ENCODE measurements around the gene PNPLA5. TPM values are rescaled to one million over a fixed set of nuclear protein-coding genes. Genes with fewer than 3 reads are reported as not detected.

PNPLA5 gene
- total RNA-seq, 1 donor from 2014 or later: not detected

- H3K9me3 Mint-ChIP-seq: no peaks in the 10 kb centered on the region
- no peaks in the 10 kb centered on the region for H3K4me1 Mint-ChIP-seq (ENCODE audit: low read depth)
- H3K4me3 Mint-ChIP-seq (ENCODE audit: low read depth): no peak overlapping the region
- intact Hi-C loops (cut with micrococcal nuclease): no loop called here
- peaks cover 21% of the 10 kb centered on the region for H3K27me3 Mint-ChIP-seq (ENCODE audit: low read depth)
- no peak for DNase-seq (ENCODE audit: low spot score)
- H3K36me3 Mint-ChIP-seq (ENCODE audit: low read depth): no peaks in the 10 kb centered on the region
- H3K27ac Mint-ChIP-seq: no peak overlapping the region
Observed at GRCh38 chr22:43862882-43863202, 29.0 kb downstream of the PNPLA5 start.

DNA sequence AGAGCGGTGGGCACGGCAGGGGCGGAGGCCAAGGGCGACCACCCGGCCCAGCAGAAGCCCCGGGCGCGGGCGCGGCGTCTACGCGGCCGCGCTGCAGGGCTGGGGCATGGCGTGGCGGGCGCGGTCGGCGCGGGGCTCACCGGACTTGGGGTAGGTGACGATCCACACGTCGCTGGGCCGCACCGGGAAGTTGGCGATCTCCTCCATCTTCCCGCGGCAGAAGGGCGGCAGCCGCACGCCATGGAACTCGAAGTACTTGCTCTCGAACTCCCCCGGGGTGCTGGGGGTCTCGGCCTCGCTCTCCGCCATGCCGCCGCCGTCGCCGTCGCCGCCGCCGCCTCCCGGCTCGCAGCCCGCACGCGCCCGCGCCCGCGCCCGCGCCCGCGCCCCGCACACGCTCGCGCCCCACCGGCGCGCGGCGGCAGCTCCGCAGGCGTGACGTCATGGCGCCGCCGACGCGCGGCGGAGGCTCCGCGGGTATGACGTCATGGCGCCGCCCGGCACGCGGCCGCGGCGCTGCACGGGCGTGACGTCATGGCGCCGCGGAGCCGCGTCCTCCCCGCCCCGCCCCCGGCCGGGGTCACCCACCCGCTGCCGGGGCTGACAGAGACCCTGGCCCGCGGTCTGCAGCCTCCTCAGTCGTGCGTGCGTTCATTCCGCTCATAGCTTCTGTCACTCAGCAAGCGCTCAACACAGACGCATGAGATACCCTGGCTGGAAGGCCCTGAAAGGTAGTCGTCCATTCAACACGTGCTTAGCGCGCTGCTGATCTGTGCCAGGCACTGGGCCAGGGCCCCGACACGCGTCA is 29.5 kb downstream of the PNPLA5 start, which contains the start of gene SULT4A1:
TSS of gene SULT4A1 (minus strand) at position 440 of the 808 bp plus-strand sequence. CDS start at position 309, 131 bp downstream.
- Mint-ChIP-seq H3K9me3 (no peaks in the 10 kb centered on the region), H3K36me3 (ENCODE audit: low read depth) (no peaks in the 10 kb centered on the region), H3K27me3 (ENCODE audit: low read depth) (peaks cover 21% of the 10 kb centered on the region), H3K27ac (no peak within 1 kb of the TSS), H3K4me3 (ENCODE audit: low read depth) (no peak within 1 kb of the TSS), H3K4me1 (ENCODE audit: low read depth) (no peaks in the 10 kb centered on the region)
- DNase-seq (ENCODE audit: low spot score): no peak
- intact Hi-C loops (cut with micrococcal nuclease): no loop called here

GRCh38 chr22:43861529-43861928 is 30.3 kb downstream of the PNPLA5 start:
- DNase-seq (ENCODE audit: low spot score): no peak
- Mint-ChIP-seq H3K4me3 (ENCODE audit: low read depth) (no peak overlapping the region), H3K27me3 (ENCODE audit: low read depth) (peaks cover 21% of the 10 kb centered on the region), H3K4me1 (ENCODE audit: low read depth) (no peaks in the 10 kb centered on the region), H3K27ac (no peak overlapping the region), H3K9me3 (no peaks in the 10 kb centered on the region), H3K36me3 (ENCODE audit: low read depth) (no peaks in the 10 kb centered on the region)
- intact Hi-C loops (cut with micrococcal nuclease): no loop called here

GRCh38 chr22:43860831-43861230 is 31.0 kb downstream of the PNPLA5 start:
- Mint-ChIP-seq H3K27me3 (ENCODE audit: low read depth) (peaks cover 21% of the 10 kb centered on the region), H3K4me1 (ENCODE audit: low read depth) (no peaks in the 10 kb centered on the region)

DNA sequence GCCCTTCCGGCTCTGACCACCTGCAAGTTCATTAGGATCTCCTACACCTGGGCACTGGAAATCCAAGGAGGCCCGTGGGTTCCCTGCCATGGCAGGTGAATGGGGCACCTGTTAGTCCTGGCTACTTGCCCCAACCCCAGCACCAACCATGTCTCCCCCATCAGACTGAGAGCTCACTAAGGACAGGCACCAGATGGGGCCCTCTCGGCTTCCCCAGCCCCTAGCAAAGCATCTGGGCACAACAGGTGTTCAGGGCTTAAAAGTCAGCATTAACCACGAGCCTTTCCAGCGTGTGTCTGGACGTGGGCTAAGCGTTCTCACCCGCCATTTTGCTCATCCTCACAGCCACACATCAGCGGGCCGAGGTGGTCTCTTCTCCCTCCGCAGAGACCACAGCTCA is 31.7 kb downstream of the PNPLA5 start:
- no peak for DNase-seq (ENCODE audit: low spot score)
- no peak overlapping the region for H3K27ac Mint-ChIP-seq
- H3K27me3 Mint-ChIP-seq (ENCODE audit: low read depth): peaks cover 21% of the 10 kb centered on the region
- H3K4me1 Mint-ChIP-seq (ENCODE audit: low read depth): no peaks in the 10 kb centered on the region
- H3K4me3 Mint-ChIP-seq (ENCODE audit: low read depth): no peak overlapping the region
- H3K36me3 Mint-ChIP-seq (ENCODE audit: low read depth): no peaks in the 10 kb centered on the region
- intact Hi-C loops (cut with micrococcal nuclease): no loop called here
- H3K9me3 Mint-ChIP-seq: no peaks in the 10 kb centered on the region

More at GRCh38 chr22:43860831-43861230, 31.0 kb downstream of the PNPLA5 start:
- intact Hi-C loops (cut with micrococcal nuclease): no loop called here
- H3K36me3 Mint-ChIP-seq (ENCODE audit: low read depth): no peaks in the 10 kb centered on the region
- no peaks in the 10 kb centered on the region for H3K9me3 Mint-ChIP-seq
- no peak for DNase-seq (ENCODE audit: low spot score)
- no peak overlapping the region for H3K27ac Mint-ChIP-seq
- no peak overlapping the region for H3K4me3 Mint-ChIP-seq (ENCODE audit: low read depth)

DNA sequence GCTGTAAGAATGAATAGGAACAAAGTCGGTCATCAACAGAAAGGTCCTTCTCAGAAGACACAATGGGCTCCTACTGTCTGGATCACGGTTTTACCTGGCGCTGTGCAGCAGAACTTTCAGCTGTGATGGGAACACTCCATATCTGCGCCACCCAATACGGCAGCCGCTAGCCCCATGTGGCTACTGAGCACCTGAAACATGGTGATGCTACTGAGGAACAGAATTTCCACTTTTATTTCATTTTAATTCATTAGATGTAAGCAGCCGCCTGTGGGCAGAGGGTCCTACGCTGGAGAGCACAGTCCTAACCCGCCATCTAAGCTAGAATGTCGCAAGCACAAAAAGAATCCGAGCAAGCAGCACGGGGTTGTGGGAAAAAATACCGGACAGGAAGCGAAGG is 32.2 kb downstream of the PNPLA5 start:
- Mint-ChIP-seq H3K9me3 (no peaks in the 10 kb centered on the region), H3K4me1 (ENCODE audit: low read depth) (no peaks in the 10 kb centered on the region), H3K4me3 (ENCODE audit: low read depth) (no peak overlapping the region), H3K36me3 (ENCODE audit: low read depth) (no peaks in the 10 kb centered on the region), H3K27ac (no peak overlapping the region), H3K27me3 (ENCODE audit: low read depth) (peaks cover 21% of the 10 kb centered on the region)
- intact Hi-C loops (cut with micrococcal nuclease): no loop called here
- DNase-seq (ENCODE audit: low spot score): no peak

- Mint-ChIP-seq H3K27me3 (ENCODE audit: low read depth) (peaks cover 21% of the 10 kb centered on the region), H3K4me1 (ENCODE audit: low read depth) (no peaks in the 10 kb centered on the region), H3K9me3 (no peaks in the 10 kb centered on the region), H3K4me3 (ENCODE audit: low read depth) (no peak overlapping the region), H3K36me3 (ENCODE audit: low read depth) (no peaks in the 10 kb centered on the region), H3K27ac (no peak overlapping the region)
- no peak for DNase-seq (ENCODE audit: low spot score)
- intact Hi-C loops (cut with micrococcal nuclease): no loop called here
Observed at GRCh38 chr22:43859176-43859575, 32.6 kb downstream of the PNPLA5 start.

GRCh38 chr22:43858156-43858895 is 33.5 kb downstream of the PNPLA5 start:
- H3K9me3 Mint-ChIP-seq: no peaks in the 10 kb centered on the region
- H3K36me3 Mint-ChIP-seq (ENCODE audit: low read depth): no peaks in the 10 kb centered on the region
- peaks cover 13% of the 10 kb centered on the region for H3K27me3 Mint-ChIP-seq (ENCODE audit: low read depth)
- no peak overlapping the region for H3K27ac Mint-ChIP-seq
- DNase-seq (ENCODE audit: low spot score): no peak
- no peak overlapping the region for H3K4me3 Mint-ChIP-seq (ENCODE audit: low read depth)
- intact Hi-C loops (cut with micrococcal nuclease): no loop called here
- H3K4me1 Mint-ChIP-seq (ENCODE audit: low read depth): no peaks in the 10 kb centered on the region

DNA sequence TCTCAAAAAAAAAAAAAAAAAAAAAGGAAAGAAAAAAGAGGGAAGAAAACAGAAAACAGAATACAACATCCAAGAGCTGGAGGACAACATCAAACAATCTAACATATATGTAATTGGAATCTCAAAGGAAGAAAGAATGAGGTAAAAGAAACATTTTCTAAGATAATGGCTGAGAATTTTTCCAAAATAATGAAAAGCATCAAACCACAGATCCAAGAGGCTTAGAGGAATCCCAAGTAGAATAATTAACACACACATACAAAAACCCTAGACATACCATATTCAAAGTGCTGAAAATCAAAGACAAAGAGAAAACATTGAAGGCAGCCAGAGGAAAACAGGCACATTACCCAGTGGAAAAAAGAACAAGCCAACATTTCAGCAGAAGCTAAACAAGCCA is 34.4 kb downstream of the PNPLA5 start:
- no peaks in the 10 kb centered on the region for H3K4me1 Mint-ChIP-seq (ENCODE audit: low read depth)
- peaks cover 11% of the 10 kb centered on the region for H3K27me3 Mint-ChIP-seq (ENCODE audit: low read depth)
- no peak for DNase-seq (ENCODE audit: low spot score)
- no peaks in the 10 kb centered on the region for H3K36me3 Mint-ChIP-seq (ENCODE audit: low read depth)
- no peaks in the 10 kb centered on the region for H3K9me3 Mint-ChIP-seq
- intact Hi-C loops (cut with micrococcal nuclease): no loop called here
- no peak overlapping the region for H3K27ac Mint-ChIP-seq
- H3K4me3 Mint-ChIP-seq (ENCODE audit: low read depth): no peak overlapping the region

- no peak for DNase-seq (ENCODE audit: low spot score)
- no peaks in the 10 kb centered on the region for H3K4me1 Mint-ChIP-seq (ENCODE audit: low read depth)
- no peak overlapping the region for H3K27ac Mint-ChIP-seq
Observed at GRCh38 chr22:43855431-43855830, 36.4 kb downstream of the PNPLA5 start.

GRCh38 chr22:43854786-43855271 is 37.0 kb downstream of the PNPLA5 start:
- Mint-ChIP-seq H3K27ac (no peak overlapping the region), H3K4me1 (ENCODE audit: low read depth) (no peaks in the 10 kb centered on the region), H3K36me3 (ENCODE audit: low read depth) (no peaks in the 10 kb centered on the region), H3K9me3 (no peaks in the 10 kb centered on the region), H3K4me3 (ENCODE audit: low read depth) (no peak overlapping the region), H3K27me3 (ENCODE audit: low read depth) (peaks cover 2% of the 10 kb centered on the region)
- DNase-seq (ENCODE audit: low spot score): no peak
- intact Hi-C loops (cut with micrococcal nuclease): no loop called here

More at GRCh38 chr22:43855431-43855830, 36.4 kb downstream of the PNPLA5 start:
- Mint-ChIP-seq H3K36me3 (ENCODE audit: low read depth) (no peaks in the 10 kb centered on the region), H3K9me3 (no peaks in the 10 kb centered on the region), H3K27me3 (ENCODE audit: low read depth) (peaks cover 2% of the 10 kb centered on the region), H3K4me3 (ENCODE audit: low read depth) (no peak overlapping the region)
- intact Hi-C loops (cut with micrococcal nuclease): no loop called here

DNA sequence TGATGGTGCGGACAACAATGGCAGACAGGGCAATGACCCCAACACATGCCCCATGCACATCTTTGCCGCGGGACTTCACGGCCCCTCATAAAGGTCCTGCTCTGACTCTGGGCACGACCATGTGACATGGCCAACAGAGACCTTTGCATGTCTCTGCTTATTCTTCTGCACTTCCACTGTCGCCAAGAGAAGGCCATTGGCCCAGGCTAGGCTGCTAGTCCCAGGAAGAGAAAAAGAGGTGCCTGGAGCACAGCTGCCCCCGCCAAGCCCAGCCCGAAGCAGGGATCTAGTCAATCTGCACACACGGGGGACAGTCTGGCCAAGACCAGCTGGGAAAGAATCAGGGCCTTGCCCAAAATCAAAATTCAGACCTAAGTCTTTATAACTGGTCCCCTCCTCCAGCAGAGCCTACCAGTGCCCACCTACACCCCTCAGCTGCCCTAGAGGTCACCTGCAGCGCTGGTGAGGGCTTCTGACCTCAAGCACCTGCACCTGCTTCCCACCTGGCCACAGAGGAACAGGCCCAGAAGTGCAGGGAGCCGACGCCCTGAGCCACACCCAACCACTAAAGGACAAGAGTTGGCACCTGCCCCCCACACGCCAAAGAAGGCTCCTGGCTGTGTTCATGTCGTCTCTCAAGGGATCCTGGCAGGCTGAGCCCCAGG is 37.6 kb downstream of the PNPLA5 start:
- Mint-ChIP-seq H3K27me3 (ENCODE audit: low read depth) (peaks cover 2% of the 10 kb centered on the region), H3K4me3 (ENCODE audit: low read depth) (no peak overlapping the region)

More for the DNA sequence above, 37.6 kb downstream of the PNPLA5 start:
- H3K4me1 Mint-ChIP-seq (ENCODE audit: low read depth): no peaks in the 10 kb centered on the region
- DNase-seq (ENCODE audit: low spot score): no peak
- intact Hi-C loops (cut with micrococcal nuclease): no loop called here
- no peak overlapping the region for H3K27ac Mint-ChIP-seq
- H3K36me3 Mint-ChIP-seq (ENCODE audit: low read depth): no peaks in the 10 kb centered on the region
- H3K9me3 Mint-ChIP-seq: no peaks in the 10 kb centered on the region
